GM19328 (cell line): ENCODE results near the gene PRKACA.
A peak's percentile ranks its signal among the peaks of the same experiment; 100 is the strongest.

ENCODE experiments used
- ATAC-seq: cut with Tn5 transposase; IDR thresholded peaks from one replicate; pipeline ENCODE4 v1.9.1; 2021; ENCODE audit warnings: mild to moderate bottlenecking, moderate library complexity; ENCODE audit not compliant: unreplicated experiment

The PRKACA gene

DNA sequence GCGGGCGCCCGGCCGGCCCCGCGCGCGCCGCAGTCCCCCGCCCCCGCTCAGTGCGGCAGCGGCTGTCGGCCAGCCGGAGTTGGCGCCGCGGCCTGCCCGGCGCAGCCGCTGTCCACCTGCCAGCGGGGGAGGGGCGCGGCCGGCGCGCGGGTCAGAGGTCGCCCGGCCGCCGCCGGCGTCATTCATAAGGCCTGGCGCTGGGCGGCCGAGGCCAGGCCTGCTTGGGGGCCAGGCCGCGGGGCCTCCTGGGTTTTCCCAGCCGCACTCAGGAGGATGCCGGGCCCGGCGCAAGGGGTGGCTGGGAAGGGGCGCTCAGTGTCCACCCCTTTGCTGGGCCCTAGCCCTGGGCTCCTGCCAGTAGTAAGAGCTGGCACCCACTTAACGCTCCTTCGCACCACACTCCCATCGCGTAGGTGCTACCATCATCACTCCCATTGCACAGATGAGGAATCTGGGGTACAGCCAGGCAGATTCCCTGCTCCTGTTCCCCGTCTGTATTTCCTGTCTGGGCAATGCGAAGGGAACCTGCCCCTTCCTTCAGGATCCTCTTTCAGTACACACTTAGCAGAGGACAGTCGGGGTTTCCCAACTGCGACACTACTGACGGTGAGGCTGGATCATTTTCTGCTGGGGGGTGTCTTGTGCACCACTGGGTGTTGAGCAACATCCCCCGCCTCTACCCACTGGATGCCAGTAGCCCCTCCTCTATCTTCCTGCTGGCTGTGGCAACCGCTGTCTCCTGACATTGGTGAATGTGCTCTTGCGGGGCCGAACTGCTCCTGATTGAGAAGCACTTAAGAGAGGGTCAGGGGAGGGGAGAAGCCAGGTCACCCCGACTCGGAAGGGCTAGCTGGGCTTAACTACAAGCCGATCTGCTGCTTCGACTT is 846 bp upstream of the PRKACA start:
- peak; percentile 19 for ATAC-seq

DNA sequence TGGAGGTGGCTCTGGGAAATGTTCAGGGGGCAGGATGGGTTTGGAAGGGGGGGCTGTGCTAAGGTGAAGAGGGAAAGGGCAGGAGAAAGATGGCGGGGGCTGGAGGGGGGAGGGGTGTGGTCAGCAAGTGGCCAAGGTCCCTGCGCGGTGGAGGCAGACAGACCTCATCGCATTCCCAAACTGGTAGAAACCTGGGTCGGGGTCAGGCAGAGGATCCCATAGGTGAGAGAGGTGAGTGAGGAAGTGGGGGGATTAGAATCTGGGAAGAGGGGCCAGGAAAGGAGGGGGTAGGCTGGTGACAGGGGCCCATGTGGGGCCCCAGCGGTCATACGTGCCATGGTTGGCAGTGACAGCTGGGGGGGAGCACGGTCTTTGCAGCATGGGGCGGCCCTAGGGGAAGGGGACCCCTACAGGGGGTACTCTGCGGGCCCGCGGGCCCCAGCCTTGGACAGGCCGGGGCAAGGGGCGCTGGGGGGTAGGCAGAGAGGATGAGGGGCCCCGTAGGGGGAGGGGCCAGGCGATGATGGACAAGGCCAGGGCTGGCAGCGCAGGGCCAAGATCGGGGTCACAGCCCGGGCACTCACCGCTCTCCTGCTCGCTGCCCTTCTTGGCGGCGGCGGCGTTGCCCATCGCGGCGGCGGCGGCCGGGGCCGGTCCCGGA is 514 bp downstream of the PRKACA start:
- ATAC-seq, result peak; percentile 3

DNA sequence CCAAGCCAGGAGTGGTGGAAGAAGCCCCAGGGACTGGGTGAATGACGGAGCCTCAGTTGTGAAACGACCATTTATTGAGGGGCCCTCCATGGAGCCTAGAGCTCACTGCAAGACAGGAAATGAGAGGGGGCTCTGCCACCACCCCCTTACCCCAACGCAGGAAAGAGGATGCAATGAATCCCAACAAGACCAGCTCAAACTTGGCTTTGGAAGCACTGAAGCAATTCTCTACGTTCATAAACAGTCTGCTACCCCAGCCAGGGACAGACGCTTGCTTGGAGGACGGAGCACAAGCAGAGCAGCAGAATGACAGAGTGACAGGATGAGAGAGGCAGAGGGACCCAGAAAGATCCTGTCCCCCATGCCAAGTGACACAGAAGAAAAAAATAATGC is 1.0 kb downstream of the PRKACA start:
- ATAC-seq, result no peak

DNA sequence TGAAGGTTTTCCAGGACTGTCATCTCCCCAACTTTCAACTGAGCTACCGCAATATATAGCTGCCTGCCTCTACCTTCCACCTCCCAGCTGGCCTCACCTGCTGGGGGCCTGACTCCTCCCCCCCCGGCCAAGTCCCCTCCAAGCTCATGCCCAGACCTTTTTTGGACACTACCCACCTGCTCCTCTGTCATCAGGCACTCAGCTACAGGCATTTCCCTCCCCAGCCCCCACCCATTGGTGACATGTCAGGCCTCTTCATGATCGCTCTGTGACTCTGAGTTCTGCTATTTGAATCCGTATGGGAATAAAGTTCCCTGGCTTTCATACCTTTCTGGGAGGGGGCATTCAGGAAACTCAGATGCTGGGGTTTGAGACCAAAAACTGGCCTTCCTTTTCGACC is 1.8 kb downstream of the PRKACA start:
- no peak for ATAC-seq

DNA sequence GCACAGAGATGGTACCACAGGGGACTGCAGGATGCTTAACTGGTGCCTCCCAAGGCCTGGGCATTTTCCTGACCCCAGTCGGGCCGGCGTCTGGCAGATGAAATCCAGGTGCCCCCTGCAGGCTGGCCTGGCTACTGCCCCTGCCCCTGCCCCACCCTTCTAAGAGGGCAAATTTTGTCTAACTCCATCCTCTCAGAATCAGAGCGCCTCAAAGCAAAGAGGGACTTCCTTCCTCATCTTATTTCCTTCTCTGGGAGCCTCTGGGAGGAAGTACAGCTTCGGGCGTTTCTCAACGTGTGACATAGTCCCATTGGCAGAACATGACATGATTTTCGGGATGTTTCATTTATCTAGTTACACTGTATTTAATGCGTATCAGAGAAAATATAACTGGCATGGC is 2.7 kb downstream of the PRKACA start:
- ATAC-seq, result no peak

DNA sequence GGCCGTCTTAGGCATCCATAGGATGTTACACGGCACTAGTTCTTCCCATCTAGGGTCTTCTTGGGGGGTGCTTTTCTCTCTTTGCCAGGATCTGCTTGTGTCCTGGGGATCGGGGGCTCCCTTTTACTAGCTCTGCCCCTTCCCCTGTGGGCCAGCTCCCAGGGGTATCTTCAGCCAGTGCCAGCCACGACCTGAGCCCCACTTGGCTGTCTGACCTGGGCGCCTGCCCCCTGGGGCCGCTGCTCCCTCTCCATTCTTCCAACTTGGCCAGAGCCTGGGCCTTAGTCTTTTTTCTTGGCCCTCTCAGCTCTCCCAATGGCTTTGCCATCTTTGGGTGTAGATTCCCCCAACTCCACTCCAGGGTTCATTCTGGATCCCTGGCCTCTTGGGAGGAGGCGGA is 3.1 kb downstream of the PRKACA start:
- ATAC-seq, result no peak

DNA sequence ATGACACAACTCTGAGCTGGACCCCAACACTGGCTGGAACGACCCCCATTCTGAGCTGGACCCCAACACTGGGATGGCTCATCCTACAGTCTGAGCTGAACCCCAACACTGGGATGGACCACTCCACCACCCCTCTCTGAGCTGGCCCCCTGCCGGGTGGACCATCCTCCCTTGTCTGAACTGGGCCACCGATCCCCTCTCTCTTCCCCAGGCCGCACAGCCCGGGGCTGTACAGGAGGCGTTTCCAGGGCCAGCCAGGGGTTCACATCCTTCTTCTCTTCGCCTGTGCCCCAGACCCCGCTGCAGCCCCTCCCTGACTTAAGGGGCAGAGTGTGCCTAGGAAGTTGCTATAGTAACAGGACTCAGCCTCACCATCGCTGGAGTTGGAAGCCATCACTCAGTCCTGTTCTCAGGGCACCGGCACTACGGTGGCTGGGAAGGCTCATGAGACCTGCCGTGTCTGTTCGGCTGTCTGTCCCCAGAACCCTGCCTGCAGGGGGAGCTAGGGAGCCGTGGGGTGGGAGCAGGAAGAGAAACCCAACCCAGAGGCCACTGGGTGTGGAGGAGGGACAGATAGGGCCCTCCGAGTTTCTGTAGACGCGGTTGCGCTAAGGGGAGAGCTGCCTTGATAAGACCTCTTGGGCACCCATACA is 3.7 kb downstream of the PRKACA start:
- ATAC-seq, result no peak

DNA sequence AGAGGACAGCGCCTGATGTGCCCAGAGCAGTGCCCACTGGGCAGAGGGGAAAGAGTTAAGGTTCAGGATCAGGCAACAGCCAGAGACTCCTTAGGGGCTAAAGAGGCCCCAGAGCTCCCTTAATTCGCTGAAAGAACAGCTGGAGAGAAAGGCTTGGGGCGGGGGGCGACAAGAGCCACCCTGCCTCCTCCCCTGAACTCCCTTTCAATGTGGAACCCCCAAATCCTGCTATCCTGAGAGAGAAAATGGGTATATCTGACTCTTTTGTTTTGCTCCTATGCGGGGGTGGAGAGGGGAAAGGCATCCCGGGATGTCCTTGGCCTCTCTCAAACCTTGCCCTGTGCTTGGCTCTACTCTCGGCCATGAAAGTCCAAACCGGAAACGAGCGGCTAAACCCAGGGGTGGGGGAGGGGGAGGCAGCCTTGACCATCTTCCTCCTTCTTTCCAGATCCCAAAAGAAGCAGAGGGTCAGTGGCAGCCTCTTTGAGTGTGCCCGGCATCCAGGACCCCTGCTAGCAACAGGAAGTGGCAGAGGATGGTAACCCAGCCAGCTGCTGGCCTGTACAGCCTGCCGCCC is 4.7 kb downstream of the PRKACA start:
- no peak for ATAC-seq

DNA sequence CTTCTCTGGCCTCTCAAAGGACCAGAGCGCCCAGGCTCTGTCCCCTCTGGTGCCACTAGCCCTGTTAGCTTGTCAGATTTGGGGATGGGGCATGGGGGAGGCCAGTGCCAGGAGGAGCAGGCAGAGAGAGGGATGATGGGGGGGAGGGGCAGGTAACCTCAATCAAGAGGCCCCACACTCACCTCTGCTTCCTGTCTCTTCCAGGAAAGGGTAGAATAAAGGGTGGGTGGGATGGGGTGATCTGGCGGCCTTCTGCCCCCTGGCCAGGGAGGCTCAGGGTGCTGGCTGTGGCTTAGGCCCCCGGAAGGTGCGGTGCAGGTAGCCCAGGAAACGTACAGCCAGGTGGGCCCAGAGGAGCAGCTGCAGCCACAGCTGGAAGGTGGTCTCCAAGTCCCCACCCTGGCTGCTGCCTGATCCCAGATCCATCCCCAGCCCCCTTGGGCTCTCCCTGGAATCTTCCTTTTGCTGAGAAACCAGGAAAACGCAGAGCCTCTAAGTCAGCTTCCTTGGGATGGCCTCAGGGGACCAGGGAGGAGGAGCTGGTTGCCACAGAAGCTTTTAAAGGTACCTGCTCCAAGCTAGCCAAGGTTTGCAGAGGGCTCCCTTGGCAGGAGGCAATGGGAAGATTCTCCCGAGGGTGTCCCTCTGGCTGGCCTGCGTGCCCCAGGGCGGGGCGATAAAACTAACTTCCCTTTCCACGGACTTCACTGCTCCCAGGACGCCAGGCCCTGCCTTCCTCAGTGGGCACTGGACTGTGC is 5.3 kb downstream of the PRKACA start:
- ATAC-seq, result no peak

DNA sequence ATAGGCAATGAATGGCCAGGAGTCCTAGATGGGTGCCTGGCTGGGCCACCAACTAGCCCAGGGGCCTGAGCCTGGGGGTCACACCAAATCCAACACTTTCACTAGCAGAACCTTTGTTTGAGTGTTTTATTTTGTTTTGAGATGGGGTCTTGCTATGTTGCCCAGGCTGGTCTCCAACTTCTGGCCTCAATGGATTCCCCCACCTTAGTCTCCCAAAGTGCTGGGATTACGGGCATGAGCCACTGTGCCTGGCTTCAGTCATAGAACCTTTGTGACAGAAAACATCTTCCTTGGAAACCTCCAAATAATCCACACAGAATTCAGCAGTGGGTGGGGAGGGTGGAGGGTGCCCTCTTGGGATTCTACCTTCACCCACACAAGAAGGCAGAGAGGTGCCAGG is 6.1 kb downstream of the PRKACA start:
- no peak for ATAC-seq

DNA sequence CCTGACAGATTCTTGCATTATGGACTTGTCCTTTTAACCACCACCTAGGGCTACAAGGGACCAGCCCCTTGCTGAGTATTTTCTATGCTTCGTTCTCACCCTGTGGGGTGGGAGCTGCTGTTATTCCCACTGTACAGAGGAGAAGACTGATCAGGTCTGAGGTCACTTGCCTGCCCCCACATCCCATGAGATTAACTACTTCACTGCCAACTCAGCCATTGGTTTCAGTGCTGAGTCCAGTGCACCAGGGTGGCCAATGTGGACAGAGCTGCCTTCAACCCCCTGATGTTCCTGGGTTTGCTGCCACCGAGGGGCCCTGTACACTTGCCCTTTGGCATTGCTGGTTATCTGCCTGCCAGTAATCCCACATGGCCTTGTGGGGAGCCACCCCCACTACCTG is 6.9 kb downstream of the PRKACA start:
- no peak for ATAC-seq

DNA sequence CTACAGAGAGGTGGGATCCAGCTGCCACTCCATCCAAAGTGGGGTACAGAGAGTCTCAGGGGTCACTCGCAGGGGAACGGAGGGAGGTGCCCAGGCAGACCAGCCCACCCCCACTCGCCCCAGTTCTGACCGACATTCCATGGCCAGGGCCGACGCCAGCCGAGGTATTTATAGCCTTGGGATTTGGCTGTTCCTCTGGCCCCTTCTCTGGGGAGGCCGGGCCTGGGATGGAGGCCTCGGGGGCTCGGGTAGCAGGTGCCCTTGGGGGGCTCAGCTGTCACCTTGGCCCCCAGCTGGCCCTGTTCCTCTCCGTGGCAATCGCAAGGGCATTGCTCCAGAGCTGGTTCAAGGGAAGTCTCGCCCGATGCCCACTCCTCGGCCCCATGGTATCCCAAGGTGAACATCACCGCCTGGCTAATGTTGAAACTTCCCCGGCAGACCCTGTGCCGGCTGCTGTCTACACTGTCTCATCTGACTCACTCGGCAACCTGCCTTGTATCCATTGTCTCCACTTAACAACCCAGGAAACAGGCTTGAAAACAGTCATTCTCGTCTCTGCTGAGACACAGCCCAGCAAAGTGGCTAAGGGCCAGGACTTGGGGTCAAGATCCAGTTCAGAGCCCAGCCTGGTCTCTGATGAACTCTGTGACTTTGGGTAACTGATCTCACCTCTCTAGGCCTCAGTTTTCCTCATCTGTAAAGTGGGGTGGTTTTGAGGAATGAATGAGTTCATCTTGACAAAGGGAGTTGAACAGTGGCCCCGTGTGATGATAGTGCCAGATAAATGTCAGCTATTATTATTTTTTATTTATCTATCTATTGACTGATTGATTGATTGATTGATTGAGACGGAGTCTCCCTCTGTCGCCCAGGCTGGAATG is 9.7 kb downstream of the PRKACA start:
- ATAC-seq, result no peak

DNA sequence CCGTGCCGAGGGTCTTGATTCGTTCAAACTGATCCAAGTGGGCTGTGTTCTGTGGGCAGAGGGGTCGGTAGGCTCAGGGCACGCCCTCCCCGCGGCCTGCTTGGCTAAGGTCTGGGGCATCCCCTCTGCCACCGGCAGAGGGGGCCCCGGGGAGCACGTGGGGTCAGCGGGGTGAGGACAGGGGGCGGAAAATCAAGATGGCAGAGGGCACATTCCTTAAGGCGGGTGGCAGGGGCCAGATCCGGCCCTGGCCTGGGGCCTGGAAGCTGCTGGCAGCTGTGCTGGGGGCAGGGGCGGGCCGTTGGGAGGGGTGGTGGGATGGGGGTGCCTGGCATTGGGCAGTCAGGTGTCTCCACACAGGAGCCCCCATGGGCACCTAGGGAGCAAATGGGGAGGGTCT is 10.7 kb downstream of the PRKACA start:
- ATAC-seq, result no peak

DNA sequence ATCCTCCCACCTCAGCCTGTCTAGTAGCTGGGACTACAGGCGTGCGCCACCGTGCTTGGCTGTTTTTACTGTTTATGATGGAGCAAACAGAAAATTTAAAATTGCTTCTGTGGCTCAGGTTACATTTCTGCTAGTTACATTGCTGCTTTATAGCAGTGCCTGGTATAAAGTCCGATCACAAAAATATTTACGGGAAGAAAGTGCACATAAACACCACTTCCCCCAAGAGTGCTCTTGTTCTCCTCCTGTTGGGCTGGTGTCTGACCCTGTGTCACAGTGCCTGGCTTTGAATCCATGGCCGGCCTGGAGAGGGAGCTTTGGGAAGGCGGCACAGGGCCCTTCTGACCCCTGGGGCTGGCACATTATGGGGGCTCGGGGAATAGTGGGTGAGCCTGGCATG is 11.9 kb downstream of the PRKACA start:
- ATAC-seq, result no peak

DNA sequence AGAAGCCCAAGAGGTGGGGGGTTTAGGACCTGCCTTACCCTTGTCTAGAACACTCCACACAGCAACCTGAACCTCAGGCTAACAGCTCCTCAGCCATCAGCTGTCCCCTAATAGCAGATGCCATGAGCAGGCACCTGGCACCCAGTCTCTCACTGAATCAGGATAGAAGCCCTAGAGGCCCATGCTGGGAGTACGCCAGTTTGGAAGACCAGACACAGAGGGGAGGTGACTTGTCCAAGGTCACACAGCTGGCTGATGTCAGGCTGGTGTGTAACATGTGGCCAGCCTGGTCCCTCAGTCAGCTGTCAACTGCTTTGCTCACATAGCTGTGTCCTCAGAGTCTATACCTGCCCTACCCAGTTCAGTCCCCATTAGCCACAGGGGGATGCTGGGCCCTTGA is 14.3 kb downstream of the PRKACA start:
- ATAC-seq, result no peak

DNA sequence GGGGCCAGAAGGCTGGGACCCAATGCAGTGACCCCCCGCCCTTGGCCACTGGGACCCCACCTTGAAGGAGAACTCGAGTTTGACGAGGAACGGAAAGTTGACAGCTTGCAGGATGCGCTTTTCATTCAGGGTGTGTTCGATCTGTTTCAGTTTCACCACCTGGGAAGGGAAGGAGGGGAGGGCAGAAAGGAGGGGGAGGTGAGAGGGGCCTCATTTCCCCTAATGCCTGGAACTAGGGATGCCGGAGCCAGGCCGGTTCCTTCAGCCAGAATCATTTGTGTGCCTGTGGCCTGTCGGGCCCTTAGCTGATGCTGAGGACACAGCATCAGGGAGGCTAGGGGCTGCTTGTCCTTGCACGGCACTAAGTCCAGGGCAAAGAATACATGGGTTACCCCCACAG is 14.8 kb downstream of the PRKACA start:
- no peak for ATAC-seq

DNA sequence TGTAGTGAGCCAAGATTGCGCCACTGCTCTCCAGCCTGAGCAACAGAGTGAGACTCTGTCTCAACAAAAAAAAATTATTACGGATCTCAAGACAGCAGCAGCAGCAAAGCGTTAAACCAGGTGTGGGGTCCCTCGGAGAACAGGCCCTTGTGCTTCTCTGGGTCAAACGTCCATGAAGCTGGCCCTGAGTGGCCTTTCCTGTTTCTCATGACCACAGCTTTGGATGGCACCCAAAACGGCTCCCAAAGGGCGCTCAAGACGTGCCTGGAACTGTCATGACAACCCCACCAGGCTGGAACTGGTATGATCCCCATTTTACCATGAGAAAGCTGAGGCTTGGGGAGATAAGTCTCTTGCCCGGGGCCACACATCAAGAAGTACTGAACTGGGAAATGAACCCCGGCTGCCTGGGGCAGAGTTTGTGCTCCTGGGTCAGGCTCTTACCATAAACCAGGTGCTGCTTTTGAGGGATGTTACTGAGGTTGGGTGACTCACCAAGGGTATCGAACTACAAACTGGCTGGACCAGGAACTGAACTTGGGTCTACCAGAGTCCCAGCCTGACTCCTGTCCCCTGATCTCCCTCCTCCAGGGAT is 15.4 kb downstream of the PRKACA start:
- ATAC-seq, result no peak

DNA sequence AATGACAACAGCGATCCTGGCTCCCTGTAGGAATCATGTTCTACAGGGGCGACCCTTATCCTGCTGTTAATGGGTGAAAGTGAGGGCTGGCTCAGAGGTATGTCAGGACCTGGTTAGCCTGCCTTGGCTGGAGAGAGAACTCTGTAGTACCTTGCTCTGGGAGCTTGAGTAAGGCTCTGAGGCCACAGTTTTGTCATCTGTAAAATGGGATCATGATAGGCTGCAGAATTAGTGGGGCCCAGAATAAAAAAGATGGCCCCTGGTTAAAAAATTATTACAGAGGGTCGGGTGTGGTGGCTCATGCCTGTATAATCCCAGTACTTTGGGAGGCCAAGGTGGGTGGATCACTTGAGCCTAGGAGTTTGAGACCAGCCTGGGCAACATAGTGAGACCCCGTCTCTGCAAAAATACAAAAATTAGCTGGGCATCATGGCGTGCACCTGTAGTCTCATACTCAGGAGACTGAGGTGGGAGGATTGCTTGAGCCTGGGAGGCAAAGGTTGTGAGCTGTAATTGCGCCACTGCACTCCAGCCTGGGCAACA is 16.5 kb downstream of the PRKACA start:
- no peak for ATAC-seq

DNA sequence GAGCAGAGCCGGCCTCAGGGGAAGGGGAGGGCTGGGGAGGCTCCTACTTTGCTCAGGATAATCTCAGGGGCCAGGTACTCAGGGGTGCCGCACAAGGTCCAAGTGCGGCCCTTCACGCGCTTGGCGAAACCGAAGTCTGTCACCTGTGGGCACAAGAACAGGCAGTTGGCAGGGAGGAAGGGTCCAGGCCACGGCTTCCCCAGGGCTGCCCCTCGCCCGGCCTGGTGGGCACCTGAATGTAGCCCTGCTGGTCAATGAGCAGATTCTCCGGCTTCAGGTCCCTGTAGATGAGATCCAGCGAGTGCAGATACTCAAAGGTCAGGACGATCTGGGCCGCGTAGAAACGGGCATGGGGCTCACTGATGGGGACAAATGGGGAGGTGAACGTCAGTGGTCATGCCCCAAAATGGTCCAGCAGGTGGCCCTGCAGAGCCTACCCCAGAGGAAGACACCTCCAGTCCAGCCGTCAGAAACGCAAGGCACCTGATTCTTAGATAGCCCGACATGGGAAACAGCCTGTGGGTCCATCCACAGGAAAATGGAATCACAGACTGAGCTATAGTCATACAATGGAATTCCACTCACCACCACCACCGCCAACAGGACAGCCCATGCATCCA is 19.9 kb downstream of the PRKACA start:
- ATAC-seq, result no peak
